NOMO-1 treated with DMSO at 0.1 percent for 48 hours (cell line): ENCODE results near the gene CAD.
A peak's percentile ranks its signal among the peaks of the same experiment; 100 is the strongest.
"Not testable (repeated sequence)": the region's sequence is repeated elsewhere in the genome, so short reads cannot be mapped to it uniquely, and the experiment has no call there.

Experiments
- DNase-seq: peaks from one replicate; lab custom pipeline; 2025; ENCODE audit not compliant: unreplicated experiment; lab: John Stamatoyannopoulos, UW

CAD gene

DNA sequence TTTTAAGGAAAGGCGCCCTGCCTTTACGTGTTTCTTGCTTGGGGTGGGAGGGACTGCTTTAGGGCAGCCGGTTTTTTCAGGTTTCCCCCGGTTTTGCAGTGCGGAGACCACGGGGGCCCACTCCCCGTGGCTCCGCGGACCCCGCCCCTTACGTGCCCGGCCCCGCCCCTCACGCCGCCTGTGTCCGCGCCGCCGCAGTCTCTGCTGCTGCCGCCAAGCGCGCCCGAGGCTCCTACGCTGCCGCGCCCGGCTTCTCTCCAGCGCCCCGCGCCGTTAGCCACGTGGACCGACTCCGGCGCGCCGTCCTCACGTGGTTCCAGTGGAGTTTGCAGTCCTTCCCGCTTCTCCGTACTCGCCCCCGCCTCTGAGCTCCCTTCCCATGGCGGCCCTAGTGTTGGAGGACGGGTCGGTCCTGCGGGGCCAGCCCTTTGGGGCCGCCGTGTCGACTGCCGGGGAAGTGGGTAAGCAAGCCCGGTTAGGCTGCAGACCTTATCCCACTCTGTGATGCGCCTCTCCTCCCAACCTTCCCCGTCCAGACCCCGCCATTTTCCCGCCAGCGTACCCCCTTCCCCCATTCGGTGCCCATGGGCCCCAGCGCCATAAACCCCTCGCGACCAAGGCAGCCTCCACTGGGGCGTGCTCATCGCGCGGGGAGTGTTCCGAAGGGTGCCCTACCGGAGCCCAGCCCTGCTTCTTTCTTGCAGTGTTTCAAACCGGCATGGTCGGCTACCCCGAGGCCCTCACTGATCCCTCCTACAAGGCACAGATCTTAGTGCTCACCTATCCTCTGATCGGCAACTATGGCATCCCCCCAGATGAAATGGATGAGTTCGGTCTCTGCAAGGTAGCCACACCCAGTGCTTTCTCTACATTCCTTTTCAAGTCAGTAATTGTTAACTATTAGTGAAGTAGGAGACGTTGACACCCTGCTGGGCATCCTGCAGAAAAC lies at the start of gene CAD:
CAD (plus strand) TSS at position 197 of the 949 bp plus-strand sequence; CDS start at position 380, 183 bp downstream.
- DNase-seq: peak; percentile 88

DNA sequence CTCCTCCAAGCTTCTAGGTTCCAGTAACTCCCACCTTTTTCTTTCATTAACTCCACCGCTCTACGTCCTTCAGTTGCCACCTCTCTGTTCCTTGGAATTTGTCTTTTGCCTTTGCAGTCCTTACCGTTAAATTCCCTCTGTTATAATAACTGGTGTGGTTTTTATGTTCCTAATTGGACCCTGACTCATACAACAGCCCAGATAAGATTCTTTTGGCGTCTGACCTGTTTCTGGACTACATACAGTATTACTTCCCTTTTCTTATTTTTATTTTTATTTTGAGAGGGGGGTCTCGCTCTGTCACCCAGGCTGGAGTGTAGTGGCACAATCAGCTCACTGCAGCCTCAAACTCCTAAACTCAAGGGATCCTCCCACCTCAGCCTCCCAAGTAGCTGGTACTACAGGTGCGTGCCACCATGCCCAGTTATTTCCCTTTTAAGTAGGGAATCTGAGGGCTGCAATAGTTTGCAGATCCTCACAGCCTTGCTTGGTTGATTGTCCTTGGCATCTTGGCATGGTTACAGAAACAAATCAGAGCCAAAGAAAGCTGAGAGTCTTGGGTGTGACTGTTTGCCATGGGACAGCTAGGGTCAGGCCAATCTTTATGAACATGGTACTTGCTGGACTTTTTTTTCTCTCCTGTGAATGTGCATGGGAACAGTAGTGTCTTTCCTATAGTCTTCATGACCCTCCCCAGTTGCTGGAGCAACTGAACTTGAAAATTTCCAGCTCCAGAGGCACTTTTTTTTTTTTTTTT lies 46.4 kb upstream of the CAD start:
- no peak for DNase-seq

DNA sequence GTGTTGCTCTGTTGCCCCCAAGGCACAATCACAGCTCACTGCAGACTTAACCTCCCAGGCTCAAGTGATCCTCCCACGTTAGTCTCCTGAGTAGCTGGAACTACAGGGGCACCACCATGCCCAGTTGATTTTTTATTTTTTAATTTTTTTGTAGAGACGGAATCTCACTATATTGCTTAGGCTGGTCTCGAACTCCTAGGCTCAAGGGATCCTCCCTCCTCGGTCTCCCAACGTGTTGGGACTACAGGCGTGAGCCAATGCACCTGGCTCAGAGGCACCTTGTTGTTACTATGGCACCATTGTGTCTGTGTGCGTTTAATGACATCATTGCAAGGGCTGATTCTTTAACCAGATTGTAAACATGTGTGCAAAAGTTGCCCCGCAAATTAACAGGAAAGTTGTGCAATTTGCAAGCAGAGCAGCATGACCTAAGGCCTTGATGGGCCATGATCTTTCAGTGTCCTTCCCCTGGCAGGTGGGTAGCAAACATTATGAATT lies 45.8 kb upstream of the CAD start:
- no peak for DNase-seq

DNA sequence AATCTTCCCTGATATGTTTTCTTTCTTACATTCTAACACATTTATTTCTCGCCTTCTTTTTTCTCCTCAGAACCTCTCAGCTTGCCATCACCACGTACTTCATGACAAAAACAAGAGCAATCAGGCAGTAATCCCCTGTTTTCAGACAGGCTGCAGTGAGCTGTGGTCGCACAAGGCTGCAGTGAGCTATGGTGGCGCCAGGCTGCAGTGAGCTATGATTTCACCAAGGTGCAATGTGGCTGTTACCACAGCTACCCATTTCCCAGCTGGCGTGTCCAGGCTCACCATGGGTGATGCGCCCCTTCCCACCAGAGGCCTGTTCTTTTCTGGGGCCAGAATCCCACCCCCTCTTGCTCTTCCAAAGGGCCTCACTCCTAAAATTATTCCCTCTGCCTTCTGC lies 42.5 kb upstream of the CAD start:
- DNase-seq: no peak

DNA sequence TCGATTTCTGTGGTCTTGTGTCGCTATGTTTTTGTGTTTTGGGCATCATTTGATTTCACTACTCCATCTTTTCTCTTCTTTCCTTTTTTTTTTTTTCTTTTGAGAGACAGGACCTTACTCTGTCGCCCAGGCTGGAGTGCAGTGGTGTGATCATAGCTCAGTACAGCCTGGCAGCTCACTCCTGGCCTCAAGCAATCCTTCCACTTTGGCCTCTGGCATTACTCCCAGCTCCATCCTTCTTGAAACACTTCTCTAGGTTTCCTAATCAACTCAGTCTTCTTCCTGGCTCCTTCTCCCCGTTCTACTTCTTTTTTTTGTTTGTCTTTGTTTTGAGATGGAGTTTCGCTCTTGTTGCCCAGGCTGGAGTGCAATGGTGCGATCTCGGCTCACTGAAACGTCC lies 41.8 kb upstream of the CAD start:
- no peak for DNase-seq

DNA sequence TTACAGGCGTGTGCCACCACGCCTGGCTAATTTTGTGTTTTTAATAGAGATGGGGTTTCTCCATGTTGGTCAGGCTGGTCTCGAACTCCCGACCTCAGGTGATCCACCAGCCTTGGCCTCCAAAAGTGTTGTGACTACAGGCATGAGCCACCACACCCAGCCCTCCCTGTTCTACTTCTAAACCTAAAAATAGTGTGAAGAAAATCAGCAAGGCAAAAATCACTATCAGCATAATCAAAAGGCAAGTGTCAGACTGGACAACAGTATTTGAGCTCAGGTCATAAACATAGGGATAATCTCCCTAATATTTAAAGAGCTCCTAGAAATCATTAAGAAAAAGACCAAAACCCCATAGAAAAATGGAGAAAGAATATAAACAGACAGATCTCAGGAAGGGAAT lies 41.4 kb upstream of the CAD start:
- not testable (repeated sequence) for DNase-seq

DNA sequence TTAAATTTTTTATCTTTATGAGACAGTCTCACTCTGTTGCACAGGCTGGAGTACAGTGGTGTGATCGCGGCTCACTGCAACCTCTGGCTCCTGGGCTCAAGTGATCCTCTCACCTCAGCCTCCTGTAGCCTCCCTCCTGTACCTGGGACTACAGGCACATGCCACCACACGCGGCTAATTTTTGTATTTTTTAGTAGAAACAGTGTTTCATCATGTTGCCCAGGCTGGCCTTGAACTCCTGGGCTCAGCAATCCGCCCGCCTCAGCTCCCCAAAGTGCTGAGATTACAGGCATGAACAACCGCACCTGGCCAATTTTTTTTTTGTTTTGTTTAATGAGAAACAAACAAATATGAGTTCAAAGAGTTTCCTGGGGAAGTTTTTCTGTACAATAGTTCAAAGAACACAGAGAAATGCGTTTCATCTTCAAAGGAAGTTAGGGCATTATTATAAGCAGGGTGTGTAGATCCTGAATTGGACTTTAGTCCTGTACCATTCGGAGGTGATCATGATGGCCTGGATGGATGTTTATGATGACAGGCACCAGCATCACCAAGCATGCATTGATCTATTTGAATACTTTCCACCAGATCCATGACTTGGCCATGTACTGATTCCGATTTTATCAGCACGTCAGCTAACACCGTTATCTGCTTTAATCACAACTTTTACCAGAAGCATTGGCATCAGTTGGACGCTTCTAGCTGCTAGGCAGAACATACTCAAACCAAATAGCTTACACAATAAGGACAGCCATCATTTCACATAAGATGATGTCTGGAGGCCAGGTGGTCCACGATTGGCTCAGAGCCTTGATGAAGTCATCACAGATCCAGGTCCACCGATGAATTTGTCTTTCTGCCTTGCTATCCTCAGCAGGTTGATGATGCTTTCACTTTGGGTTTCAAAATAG lies 39.5 kb upstream of the CAD start:
- no peak for DNase-seq

DNA sequence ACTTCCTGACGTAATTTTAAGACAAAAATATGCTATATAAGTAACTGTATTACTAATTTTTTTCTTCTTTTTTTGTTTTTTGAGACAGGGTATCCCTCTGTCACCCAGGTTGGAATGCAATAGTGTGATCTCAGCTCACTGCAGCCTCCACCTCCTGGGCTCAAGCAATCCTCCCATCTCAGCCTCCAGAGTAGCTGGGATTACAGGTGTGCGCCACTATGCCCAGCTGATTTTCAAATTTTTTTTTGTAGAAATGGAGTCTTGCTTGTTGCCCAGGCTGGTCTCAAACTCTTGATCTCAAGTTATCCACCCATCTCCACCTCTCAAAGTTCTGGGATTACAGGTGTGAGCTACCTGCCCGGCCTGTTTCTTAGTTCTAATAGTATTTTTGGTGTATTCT lies 38.7 kb upstream of the CAD start:
- DNase-seq: no peak

DNA sequence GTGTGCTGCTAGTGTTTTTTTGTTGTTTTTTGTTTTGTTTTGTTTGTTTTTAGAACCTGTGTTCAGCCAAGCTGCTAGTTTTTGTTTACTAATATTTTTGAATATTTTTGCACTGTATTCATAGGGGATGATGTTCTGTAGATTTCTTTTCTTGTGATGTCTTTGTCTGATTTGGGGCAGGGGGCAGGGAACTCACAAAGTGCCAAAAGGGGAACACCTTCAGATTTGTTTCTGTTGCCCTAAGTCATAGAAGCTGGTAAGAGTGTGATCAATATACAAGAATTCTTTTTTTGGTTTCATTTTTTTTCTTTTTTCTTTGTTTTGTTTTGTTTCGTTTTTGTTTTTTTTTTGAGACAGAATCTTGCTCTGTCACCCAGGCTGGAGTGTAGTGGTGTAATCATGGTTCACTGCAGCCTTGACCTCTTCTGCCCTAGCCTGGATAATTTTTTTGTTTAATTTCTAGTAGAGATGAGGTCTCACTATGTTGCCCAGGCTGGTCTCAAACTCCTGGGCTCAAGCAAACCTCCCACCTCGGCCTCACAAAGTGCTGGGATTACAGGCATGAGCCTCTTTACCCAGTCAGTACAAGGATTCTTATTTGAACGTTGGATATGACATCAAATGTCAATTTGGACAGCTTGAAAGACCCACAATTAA lies 37.7 kb upstream of the CAD start:
- DNase-seq: no peak

DNA sequence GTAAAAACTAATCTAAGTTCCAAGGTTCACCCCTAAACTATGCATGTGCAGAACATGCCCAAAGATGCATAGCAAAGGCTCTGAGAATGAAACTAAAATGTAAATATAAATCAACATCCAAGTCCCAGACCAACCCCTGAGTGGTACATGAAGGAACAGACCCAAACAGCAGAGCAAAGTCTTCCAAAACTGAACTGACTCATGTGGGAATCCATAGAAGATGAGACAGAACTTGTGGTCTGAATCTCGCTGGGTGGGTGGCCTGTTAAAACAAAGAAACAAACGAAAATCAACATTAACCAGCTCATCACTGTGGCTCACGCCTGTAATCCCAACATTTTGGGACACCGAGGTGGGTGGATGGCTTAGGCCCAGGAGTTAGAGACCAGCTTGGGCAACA lies 34.8 kb upstream of the CAD start:
- no peak for DNase-seq

DNA sequence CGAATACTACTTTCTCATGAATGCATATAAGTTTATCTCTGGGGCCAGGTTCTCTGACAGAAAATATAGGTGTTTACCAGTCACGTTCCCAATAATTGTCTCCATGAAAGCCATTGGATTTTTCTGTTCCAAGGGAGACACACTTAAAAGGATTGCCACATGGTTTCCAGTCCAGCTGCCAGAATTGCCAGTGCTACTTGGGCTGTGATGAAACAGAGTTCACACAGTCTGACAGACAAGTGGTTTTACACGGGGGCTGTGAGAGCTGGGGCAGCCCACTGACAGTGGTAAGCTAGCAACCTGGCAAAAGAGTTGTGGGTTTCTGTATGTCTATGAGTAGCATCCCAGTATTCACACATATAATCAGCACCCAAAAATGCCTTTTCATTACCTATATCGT lies 33.1 kb upstream of the CAD start:
- no peak for DNase-seq

DNA sequence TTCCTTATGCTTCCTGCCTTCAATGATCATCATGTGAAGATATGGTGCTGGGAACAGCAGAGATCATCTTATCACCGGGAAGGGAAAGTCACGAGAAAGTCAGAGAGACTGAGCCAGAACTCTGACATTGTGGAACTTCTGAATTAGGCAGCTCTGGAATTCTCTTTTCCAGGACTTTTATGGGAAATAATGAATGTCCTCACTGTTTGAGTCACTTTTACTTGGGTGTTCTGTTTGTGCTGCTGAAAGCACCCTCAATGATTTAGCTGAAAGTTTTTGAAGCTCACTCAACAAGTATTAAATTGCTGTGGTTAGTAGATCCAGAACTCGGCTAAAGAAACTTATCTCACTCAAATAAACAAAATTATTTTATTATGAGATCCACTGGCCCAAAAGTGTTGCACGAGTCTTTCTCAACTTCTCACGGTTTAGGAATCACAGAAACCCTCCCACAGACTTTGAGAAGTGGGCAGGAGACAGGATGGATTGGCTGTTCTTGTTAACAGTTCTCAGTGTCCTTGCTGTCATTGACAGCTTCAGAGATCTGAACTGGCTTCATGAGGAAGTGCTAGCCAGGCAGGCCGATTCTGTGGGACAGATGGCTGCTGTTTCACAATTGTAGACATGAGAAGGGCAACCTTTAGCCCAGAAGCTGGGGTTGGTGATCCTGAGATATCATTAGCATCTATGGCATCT lies 31.7 kb upstream of the CAD start:
- peak; percentile 80 for DNase-seq

DNA sequence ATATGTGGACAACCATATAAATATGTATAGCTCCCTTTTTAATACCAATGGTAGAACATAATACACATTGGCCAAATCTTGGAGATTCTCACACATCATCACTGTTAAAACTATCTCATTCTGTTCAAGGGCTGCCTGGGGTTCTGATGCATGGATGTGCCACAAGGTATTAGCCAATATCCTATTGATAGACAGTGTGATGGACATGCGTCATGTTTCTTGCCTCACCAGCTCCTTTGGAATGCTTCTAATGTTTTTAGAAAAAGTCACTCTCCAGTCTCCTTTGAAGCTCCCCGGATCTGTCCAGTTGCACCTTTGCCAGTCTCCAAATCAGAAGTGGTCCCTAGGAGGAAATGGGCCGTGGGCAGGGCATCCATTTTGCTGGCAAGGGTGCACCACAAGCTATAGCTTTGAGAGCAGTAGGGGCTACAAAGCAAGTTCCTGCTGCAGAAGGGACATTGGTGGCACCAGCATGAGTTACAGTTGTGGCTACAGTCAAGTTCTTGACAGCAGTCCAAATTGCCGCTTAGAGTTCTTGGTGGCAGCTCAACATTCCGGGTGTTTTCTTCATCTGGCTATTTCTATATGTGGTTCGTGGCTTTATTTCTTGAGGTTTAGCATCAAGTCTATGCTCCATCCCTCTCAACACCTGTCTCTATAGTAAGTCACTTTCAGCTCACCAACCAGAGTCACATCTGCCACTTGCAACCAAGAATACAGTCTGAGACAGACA lies 30.4 kb upstream of the CAD start:
- no peak for DNase-seq

DNA sequence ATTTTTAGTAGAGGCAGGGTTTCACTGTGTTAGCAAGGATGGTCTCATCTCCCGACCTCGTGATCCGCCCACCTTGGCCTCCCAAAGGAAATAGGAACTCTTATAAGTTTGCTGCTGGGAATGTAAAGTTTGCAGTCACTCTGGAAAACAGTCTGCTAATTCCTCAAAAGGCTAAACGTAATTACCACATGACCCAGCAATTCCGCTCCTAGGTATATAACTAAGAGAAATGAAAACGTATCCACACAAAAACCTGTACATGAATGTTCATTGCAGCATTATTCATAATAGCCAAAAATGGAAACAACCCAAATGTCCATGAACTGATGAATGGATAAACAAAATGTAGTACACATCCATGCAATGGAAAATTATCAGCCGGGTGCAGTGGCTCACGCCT lies 27.2 kb upstream of the CAD start:
- no peak for DNase-seq

DNA sequence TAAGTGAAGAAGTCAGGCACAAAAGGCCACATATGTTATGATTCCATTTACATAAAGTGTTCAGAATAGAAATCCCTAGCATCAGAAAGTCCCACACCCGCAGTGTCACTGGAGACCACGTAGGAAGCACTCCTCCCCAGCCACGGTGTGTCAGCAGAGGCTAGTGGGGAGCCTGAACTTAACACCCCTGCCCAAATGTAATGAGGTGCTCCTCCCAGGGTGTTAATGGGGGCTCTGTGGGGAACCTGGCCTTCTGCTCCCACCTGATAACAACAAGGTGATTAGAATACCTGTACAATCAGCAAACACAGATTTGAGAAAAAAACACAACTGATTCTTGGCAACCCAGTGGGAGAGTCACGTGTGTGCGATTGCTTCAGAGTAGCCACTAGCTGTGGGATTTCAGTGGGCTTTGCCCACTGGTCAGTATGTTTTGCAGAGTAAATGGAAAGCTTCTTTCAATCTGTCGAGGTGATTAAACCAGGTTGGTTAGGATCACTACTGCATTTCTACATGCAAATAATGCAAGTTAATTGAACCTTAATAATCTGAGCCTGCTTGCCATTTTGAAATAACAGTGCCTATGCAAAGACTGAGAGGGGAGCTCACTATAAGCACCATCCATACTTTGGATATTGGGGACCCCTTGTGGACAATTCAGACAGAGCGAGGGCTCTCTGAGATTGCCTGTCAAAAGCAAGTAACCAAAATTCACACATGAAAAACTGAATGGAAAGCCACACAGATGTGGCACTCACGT lies 25.9 kb upstream of the CAD start:
- peak; percentile 67 for DNase-seq

DNA sequence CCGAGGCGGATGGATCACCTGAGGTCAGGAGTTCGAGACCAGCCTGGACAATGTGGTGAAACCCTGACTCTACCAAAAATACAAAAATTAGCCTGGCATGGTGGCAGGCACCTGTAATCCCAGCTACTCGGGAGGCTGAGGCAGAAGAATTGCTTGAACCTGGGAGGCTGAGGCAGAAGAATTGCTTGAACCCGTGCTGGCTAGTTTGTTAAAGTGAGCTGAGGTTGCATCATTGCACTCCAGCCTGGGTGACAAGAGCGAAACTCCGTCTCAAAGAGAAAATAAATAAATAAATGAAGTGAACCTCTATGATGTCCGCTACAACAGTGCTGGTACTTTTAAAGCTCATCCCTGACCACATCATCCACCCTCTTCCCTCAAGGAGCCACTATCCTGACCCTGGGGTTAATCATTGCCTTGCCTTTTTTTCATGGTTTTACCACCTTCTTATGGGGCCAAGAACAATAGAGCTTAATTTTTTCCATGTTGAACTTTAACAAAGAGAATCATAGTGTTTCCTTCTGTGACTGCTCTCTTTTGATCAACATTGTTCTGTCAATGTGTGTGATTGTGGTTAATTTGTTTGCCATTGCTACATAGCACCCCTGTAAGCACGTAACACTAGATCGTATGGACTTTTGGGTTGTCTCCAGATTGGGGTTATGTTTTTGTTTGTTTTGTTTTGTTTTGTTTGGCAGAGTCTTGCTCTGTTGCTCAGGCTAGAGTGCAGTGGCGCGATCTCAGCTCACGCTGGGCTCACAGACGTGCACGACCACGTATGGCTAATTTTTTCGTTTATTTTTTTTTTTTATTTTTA lies 22.4 kb upstream of the CAD start:
- DNase-seq: no peak

DNA sequence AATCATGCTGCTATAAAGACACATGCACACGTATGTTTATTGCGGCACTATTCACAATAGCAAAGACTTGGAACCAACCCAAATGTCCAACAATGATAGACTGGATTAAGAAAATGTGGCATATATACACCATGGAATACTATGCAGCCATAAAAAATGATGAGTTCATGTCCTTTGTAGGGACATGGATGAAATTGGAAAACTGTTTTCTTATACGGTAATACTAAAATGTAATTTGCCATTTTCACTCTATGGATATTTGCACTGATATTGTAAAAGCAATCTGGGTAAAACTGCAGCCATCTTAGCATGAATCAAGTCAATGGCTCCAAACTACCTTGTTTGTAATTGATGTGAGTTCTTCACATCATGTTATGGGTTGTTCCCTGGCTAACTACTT lies 21.4 kb upstream of the CAD start:
- DNase-seq: not testable (repeated sequence)

DNA sequence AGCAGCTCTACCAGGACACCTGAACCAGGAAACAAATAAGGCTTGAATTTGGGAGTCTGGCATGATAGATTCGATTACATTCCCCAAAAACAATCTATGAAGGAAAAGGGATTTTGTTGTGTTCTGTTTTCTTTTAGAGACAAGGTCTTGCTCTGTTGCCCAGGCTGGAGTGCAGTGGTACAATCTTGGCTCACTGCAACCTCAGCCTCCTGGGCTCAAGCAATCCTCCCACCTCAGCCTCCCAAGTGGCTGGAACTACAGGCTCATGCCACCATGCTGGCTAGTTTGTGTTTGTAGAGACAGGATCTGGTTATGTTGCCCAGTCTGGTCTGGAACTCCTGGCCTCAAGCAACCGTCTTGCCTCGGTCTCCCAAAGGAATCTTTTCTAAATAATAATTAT lies 19.1 kb upstream of the CAD start:
- not testable (repeated sequence) for DNase-seq
